AG10803 (cell line): ENCODE results near the gene DGKD.
A peak's percentile ranks its signal among the peaks of the same experiment; 100 is the strongest.

Source experiments
- DNase-seq: peaks from one replicate; pipeline ENCODE4 v3.0.0; 2010; ENCODE audit warnings: low read depth
- H3K4me3 ChIP-seq: 2 replicates; pipeline ENCODE4 v1.5.1; 2011; ENCODE audit warnings: mild to moderate bottlenecking, low read length, control low read depth
- TF ChIP-seq, protein P1 (sequence below): conservative IDR thresholded peaks from 2 replicates; pipeline ENCODE4 v1.5.1; 2011; ENCODE audit warnings: mild to moderate bottlenecking, low read length, control low read depth, inconsistent platforms

Gene DGKD

DNA sequence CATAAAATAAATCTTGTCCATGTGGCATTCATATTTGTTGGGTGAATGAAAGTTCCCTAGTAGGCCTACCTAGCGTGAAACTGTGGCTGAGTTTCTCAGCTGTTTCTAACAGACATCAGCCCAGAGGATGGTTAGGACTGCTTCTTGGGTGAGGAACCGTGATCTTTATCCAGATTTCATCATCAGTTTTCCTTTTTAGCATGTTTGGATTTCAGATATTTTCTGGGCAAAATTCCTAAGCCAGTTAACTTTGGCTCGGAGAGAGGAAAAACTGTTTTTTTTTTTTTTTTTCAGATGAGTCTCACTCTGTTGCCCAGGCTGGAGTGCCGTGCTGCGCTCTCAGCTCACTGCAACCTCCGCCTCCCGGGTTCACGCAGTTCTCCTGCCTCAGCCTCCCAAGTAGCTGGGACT lies 53.5 kb downstream of the DGKD start:
- TF ChIP-seq, protein P1, sequence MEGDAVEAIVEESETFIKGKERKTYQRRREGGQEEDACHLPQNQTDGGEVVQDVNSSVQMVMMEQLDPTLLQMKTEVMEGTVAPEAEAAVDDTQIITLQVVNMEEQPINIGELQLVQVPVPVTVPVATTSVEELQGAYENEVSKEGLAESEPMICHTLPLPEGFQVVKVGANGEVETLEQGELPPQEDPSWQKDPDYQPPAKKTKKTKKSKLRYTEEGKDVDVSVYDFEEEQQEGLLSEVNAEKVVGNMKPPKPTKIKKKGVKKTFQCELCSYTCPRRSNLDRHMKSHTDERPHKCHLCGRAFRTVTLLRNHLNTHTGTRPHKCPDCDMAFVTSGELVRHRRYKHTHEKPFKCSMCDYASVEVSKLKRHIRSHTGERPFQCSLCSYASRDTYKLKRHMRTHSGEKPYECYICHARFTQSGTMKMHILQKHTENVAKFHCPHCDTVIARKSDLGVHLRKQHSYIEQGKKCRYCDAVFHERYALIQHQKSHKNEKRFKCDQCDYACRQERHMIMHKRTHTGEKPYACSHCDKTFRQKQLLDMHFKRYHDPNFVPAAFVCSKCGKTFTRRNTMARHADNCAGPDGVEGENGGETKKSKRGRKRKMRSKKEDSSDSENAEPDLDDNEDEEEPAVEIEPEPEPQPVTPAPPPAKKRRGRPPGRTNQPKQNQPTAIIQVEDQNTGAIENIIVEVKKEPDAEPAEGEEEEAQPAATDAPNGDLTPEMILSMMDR, result no peak
- DNase-seq, result peak; percentile 81
- H3K4me3 ChIP-seq, result no peak overlapping the region

DNA sequence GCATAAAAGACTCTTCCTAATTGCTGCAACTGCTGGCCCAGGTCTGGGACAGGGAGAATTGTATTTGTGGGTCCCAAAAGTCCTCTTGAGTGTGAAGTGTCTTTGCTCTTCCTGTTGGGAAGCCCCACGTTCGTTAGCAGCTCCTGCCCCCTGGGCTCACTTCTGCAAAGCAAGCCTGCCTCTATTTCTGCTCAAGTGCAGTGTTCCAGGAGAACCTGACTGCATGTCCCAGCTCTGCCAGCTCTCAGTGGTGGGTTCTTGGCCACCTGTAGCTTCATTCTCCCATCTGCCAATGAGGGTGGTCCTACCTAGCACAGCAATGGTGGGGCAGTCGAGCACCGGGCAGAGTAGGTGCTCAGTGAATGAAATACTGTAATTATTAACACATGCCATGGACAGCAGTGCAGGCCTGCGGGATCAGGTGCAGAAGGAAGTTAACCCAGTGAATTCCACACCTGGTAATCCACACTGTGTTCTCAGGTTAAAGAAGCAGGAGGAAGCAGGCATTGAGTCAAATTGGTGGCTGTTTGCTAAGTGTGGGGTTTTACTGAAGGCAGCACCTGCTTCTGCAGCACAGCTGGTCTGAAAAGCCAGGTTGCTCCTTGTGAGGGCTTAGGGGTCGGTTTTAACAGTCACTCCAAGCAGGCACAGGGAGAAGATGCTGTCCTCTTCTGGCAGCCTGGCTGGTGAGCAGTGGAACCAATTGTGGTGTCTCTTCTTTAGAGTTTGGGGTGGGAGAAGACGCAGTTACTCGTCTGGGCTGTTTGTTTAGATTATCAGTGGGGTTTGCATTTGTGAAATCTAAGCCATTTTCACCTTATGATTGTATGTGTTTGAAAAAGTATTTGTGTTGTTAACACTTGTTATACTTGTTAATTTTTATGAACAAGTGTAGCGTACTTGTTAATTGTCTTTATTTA lies 54.3 kb downstream of the DGKD start:
- TF ChIP-seq, protein P1, result no peak
- H3K4me3 ChIP-seq, result no peak overlapping the region

DNA sequence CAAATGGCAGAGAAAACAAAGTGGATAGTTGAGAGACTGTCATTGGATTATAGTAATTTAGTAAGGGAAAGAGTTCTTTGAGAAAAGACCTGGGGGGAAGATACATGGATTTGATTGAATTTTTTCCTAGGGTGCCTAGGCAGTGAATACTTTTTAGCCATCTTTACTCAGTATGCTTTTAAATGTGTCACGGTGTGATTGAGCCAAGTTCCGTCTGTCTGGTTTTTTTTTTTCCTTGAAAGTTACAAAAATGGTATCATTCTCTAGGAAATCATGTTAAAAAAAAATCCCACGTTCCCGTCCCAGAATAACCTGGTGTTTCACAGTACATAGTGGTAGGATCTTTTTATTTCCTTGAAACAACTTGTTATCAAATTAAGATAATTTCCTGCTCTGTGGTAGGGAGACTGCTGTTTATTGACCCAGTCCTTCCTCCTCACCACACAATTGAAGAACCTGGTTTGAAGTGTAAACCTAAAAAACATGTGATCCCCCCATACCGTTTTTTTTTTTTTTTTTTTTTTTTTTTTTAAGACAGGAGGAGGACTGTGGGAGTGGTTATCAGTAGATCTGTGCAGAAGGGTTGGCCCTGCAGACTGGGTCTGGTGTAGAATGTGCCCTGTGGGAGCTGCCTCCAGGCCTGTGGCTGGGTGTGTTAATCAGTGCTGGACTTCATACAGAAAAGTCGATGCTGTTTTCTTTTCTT lies 55.1 kb downstream of the DGKD start:
- DNase-seq, result no peak
- H3K4me3 ChIP-seq, result no peak overlapping the region
- TF ChIP-seq, protein P1, result no peak

More for the DNA sequence above, 54.3 kb downstream of the DGKD start:
- no peak for DNase-seq

DNA sequence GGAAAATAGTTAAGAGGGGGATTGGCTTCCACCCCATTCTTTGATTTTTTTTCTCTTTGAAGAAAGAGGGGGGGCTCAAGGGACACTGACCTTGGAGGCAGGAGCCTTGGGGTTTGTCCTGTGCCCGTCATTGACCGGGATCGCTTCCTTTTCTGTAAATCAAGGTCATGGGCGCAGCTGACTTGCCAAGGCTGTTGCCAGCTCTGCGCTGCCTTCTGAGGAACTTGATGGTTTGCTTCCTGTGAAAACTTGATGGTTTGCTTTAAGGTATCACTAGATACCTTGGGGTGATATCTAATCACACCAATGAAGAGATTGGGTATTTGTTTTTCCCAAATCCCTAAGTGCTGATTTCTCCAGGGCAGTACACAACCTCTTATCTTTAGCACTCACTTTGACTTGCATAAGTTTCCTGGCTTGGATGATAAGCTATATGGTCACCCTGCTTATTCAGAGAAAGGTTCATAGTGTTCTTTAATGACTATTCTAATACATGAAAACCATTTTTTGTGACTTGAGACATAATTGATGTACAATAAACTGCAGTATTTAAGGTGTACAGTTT lies 56.0 kb downstream of the DGKD start:
- no peak overlapping the region for H3K4me3 ChIP-seq
- TF ChIP-seq, protein P1, result no peak
- no peak for DNase-seq

DNA sequence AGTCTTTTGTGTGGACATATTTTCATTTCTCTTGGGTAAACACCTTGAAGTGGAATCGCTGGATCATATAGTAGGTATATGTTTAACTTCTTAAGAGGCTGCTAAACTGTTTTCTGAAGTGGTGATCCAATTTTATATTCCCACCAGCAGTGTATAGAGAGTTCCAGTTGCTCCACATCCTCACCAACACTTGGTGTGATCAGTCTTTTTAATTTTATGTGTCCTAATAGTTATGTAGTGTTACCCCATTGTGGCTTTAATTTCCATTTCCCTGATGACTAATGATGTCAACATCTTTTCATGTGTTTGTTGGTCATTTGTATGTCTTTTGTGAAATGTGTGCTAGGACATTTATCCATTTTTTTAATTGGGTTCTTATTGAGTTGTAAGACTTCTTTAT lies 56.9 kb downstream of the DGKD start:
- DNase-seq, result no peak
- TF ChIP-seq, protein P1, result no peak
- no peak overlapping the region for H3K4me3 ChIP-seq

DNA sequence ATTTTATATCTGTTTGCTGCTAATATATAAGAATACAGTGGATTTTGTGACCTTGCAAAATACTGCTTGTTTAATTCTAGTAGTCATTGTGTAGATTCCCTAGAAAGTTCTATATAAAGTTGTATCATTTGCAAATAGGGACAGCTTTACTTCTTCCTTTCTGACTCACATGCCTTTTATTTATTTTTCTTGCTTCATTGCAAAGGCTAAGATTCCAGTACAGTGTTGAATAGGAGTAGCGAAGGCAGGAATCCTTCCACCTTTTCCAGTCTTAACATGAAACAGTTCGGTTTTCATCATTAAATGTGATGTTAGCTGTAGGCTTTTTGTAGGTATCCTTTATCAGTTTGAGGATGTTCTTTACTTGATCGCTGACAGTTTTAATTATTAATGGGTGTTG lies 58.1 kb downstream of the DGKD start:
- TF ChIP-seq, protein P1, result no peak
- no peak for DNase-seq
- no peak overlapping the region for H3K4me3 ChIP-seq
